Measurements from ENCODE around the gene MRPL52.

The MRPL52 gene

GRCh38 chr14:22797017-22797917, 32.4 kb upstream of the MRPL52 start:
- H3K4me1 ChIP-seq (ENCODE audit: control insufficient read depth in 1 of 2, insufficient read depth in 1 of 2, low read depth in 1 of 2, low read length in 1 of 2), result peaks cover 52 to 73% of the 10 kb centered on the region in 2 experiments
- no peak for TF ChIP-seq CTCF (IDR thresholded peaks at IDR 0.05)
- no peaks in the 10 kb centered on the region for H3K27me3 ChIP-seq
- H3K4me3 ChIP-seq (ENCODE audit: low read depth in 1 of 2, low read length in 1 of 2), result no peak overlapping the region
- H3K27ac ChIP-seq, result peak overlapping the region; percentile 73
- H3K9me3 ChIP-seq, result no peaks in the 10 kb centered on the region
- H3K36me3 ChIP-seq, result no peaks in the 10 kb centered on the region

GRCh38 chr14:22798528-22798927, 31.2 kb upstream of the MRPL52 start:
- no peak for TF ChIP-seq CTCF (IDR thresholded peaks at IDR 0.05)

GRCh38 chr14:22800346-22800745, 29.3 kb upstream of the MRPL52 start:
- Histone ChIP-seq H3K27ac (peak overlapping the region; percentile 67), H3K36me3 (no peaks in the 10 kb centered on the region), H3K4me3 (ENCODE audit: low read depth in 1 of 2, low read length in 1 of 2) (no peak overlapping the region), H3K9me3 (no peaks in the 10 kb centered on the region), H3K27me3 (no peaks in the 10 kb centered on the region), H3K4me1 (ENCODE audit: control insufficient read depth in 1 of 2, insufficient read depth in 1 of 2, low read depth in 1 of 2, low read length in 1 of 2) (peaks cover 63 to 82% of the 10 kb centered on the region in 2 experiments)
- TF ChIP-seq CTCF (IDR thresholded peaks at IDR 0.05), result no peak

More at GRCh38 chr14:22798528-22798927, 31.2 kb upstream of the MRPL52 start:
- Histone ChIP-seq H3K36me3 (no peaks in the 10 kb centered on the region), H3K27me3 (no peaks in the 10 kb centered on the region), H3K27ac (peak overlapping the region; percentile 73), H3K4me3 (ENCODE audit: low read depth in 1 of 2, low read length in 1 of 2) (peak overlapping the region; percentile 14 to 17), H3K4me1 (ENCODE audit: control insufficient read depth in 1 of 2, insufficient read depth in 1 of 2, low read depth in 1 of 2, low read length in 1 of 2) (peaks cover 63 to 86% of the 10 kb centered on the region in 2 experiments), H3K9me3 (no peaks in the 10 kb centered on the region)

GRCh38 chr14:22801716-22802115, 28.0 kb upstream of the MRPL52 start:
- Histone ChIP-seq H3K27ac (peak overlapping the region; percentile 67), H3K4me1 (ENCODE audit: control insufficient read depth in 1 of 2, insufficient read depth in 1 of 2, low read depth in 1 of 2, low read length in 1 of 2) (peaks cover 59 to 72% of the 10 kb centered on the region in 2 experiments), H3K27me3 (no peaks in the 10 kb centered on the region), H3K9me3 (no peaks in the 10 kb centered on the region), H3K4me3 (ENCODE audit: low read depth in 1 of 2, low read length in 1 of 2) (no peak overlapping the region), H3K36me3 (no peaks in the 10 kb centered on the region)
- TF ChIP-seq CTCF (IDR thresholded peaks at IDR 0.05), result no peak

GRCh38 chr14:22802860-22803686, 26.6 kb upstream of the MRPL52 start:
- Histone ChIP-seq H3K36me3 (no peaks in the 10 kb centered on the region), H3K27ac (peak overlapping the region; percentile 67)

More at GRCh38 chr14:22802860-22803686, 26.6 kb upstream of the MRPL52 start:
- H3K27me3 ChIP-seq, result no peaks in the 10 kb centered on the region
- H3K4me3 ChIP-seq (ENCODE audit: low read depth in 1 of 2, low read length in 1 of 2), result no peak overlapping the region
- no peak for TF ChIP-seq CTCF (IDR thresholded peaks at IDR 0.05)
- H3K9me3 ChIP-seq, result no peaks in the 10 kb centered on the region
- peaks cover 45 to 58% of the 10 kb centered on the region in 2 experiments for H3K4me1 ChIP-seq (ENCODE audit: control insufficient read depth in 1 of 2, insufficient read depth in 1 of 2, low read depth in 1 of 2, low read length in 1 of 2)
